Stimulated activated CD8-positive, alpha-beta memory T cell treated with anti-CD3 and anti-CD28 coated beads, Interleukin-7, amount 100 ng/mL, for 4 hours (primary cell): ENCODE data around the gene TMEM131.

Source experiments
- DNase-seq, 2 donors: peaks; one replicate each; pipeline ENCODE4 v3.0.0-alpha.2; 2020; ENCODE audit warnings: low read depth in 2 of 2

The TMEM131 gene

GRCh38 chr2:97812931-97813330 is 182.8 kb downstream of the TMEM131 start:
- no peak for DNase-seq

DNA sequence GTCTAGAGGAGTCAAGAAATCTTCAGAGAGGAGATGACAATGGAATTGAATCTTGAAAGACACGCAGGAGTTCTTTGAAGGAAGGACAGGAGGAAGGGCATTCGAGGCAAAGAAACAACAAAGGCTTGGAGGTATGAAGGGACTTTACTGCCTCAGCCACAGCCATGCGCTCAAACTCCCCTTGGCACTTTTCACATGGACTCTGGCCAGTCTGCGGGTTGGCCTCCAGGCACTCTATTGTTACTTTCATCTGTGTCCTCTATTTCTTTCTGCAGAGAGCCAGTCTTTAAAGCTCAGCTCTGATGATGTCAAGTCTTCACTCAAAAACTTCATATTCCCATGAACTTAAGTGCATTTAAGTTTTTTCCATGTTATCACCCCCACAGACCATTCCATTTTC is 186.9 kb downstream of the TMEM131 start:
- no peak for DNase-seq

DNA sequence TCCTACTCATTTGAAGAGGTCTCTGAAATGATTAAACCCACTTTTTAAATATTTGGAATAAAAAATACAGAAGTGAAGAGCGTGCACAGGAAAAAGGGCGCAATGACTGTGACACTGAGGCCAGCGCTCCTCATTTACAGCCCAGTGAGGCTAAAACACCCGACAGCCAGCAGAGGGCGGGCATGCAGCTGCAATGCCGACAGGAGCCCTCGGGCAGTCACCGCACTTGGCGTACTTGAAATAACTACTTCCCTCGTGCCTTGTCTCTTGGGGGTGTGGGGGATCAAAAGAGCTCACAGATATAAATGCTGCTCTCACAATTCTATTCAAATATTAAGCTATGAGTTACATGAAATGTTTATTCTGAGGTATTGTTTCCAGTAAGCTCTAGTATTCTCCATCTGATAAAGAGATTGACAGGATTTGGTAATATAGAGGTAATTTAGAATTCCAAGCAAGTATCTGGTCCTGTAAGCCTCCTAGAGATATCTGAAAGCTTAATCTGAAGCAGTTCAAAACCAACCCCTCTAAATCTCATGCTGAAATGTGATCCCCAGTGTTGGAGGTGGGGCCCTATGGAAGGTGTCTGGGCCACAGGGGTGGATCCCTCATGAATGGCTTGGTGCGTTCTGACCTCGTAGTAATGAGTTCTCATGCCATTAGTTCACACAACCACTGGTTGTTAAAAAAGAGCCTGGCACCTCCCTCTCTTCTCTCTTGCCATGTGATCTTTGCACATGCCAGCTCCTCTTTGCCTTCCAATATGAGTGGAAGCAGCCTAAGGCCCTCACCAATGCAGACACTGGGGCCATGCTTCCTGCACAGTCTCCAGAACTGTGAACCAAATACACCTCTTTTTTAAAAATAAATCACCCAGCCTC is 188.8 kb downstream of the TMEM131 start:
- DNase-seq, result peak; percentile 57 to 65

DNA sequence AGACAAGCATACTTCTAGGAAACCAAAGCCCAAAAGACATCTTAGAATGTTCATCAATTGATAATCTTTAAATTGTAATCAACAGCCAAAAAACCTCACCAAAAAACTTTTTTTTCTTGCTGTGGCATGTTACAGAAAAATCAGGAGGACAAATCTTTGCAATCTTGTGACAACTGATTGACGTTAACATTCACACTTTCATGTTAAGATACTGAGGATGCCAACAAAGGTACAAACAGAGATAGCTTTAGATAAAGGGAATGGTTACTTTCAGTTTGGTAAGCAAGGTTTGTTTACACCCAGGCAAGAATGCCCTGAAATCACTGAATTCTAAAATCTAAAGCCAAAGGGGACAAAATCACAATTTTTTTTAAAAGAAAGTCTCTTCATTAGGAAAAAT is 190.0 kb downstream of the TMEM131 start:
- no peak for DNase-seq

DNA sequence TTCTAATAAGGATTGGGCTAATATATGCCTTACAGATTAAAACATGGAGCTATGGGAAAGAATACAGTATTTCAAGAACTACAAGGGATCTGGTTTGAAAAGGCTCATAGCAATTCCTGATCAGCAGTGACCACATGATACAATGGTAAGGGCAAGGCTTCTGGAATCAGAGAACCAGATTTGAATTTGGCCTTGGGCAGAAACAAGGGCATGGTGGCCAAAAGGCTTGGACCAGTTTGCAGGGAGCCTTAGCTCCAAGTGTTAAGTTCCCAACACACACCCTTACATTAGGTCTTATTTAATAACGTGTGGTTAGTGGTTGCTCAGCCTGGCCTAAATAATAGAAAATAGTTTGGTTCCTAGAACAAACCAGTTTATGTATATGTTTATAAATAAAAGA is 194.7 kb downstream of the TMEM131 start:
- DNase-seq, result no peak

- no peak for DNase-seq
Measured at GRCh38 chr2:97798416-97798815, 197.3 kb downstream of the TMEM131 start.

DNA sequence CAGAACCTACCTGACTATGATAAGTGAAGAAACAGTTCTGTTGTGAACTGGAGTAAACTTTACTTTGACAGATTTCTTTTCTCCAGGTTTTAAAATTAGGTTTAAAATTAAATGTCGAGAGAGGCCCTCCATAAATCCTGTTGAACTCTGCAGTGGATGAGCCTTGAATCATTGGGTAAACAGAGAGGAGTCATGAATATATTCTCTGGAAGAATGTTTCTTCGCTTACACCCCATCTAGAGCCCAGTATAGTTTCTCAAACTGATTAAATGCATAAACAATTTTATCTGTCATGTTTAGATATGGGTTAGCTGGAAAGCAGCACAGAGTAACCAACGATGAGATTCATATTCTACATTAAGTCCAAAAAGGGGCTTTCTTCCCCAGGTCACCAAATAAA is 198.4 kb downstream of the TMEM131 start:
- DNase-seq, result no peak

DNA sequence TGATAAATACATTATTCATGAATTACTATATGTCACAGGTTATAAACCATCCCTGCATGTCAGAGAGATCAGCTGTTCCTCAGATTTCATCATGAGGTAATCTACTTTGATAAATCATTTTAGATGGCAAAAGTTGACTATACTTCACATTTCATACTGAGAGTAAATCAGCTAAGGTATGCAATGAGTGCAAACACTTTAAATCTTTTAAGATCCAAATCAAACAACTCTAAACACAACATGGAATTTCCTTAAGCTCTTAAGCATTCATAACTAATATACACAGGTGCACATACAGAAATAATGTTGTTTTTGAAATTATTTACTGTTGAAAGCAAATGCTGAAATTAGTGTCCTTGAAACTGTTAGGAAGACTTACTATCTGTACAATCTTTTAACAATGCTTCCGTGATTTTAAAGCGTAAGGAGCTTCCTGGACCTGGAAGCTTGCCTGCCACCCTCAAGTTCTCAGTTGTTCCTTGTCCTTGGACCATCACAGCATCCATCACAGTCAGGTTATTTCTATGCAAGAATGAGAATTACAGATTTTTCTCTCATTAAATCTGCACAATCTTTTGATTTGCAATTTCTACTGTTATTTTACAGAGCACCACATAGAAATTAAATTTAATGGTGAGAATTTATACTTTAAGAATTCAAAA is 199.2 kb downstream of the TMEM131 start:
- no peak for DNase-seq

GRCh38 chr2:97792416-97792815 is 203.3 kb downstream of the TMEM131 start:
- no peak for DNase-seq

DNA sequence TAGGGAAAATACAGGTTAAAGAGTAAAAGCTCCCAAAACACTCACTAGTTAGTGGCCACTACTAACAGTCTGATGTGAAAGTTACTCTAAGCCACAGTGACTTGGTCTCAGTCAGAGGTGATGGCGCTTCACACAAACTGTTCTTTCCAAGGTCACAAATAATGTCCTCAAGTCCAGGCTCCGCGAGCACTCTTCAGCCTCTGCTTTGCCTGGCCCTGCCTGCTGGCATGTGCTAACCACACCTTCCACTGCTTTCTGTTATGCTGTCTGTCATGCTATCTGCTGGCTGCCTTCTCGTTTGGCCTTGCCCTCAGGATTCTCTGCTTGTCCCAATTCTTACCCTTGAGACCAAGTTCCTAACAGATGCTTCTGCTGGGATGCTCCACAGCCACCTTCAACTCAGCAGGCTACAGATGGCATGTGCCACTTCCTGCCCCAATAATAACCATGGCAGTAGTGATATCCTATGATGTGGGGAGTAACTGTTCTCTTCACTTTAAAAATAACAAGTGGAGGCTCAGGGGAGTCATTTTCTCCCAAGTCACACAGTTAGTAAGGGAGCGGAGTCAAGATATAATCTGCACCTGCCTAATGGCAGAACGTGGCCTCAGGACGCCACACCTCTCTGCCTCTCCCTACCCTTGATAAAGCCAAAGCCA is 206.6 kb downstream of the TMEM131 start:
- DNase-seq, result no peak

DNA sequence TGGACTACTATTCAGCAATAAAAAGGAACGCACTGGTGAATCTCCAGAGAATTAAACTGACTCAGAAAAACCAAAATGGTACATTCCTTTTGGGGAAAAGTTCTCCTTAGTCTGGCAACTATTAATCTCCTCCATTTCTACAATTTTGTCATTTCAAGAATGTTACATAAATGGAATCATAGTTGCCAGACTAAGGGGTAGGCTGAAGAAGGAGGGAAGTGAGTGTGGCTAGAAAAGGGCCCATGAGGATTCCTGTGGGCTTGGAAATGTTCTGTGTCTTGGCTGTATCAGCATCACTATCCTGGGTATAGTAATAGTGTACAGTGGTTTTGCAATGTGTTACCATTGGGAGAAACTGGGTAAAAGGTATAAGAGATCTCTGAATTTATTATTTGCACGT is 209.9 kb downstream of the TMEM131 start:
- no peak for DNase-seq

DNA sequence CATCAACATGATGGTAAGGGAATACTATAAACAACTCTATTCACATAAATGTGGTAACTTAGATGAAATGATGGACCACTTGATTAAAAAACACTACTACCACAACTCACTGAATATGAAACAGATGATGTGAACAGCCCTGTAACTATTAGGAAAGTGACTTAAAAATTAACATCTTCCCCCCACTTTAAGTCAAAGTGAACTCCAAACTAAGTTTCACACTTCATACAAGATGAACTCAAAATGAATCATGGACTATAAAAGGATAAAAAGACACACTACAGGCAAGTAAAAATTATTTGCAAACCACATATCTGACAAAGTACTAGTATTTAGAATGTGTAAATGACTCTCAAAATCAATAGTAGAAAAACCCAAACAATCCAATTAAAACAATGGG is 210.8 kb downstream of the TMEM131 start:
- DNase-seq, result no peak

- DNase-seq, result no peak
Measured at GRCh38 chr2:97781981-97782380, 213.8 kb downstream of the TMEM131 start.

DNA sequence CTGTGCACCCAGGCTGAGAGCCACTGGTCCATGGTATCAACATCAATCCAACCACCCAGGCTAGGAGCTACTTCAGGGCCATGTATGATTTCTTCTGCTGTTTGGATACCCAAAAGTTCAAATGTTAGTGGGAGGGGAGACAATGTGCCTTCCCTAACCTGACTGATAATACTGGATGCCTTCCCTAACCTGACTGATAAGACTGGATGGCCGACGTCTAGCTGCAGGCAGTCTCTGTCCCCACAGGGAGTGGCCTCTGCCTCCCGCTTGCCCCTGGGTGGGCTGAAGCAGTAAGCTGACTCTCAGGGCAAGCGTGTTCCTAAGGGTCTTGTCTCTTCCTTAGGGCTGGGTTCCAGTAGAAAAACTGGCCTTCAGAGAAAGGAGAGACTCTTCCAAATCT is 216.6 kb downstream of the TMEM131 start:
- no peak for DNase-seq

DNA sequence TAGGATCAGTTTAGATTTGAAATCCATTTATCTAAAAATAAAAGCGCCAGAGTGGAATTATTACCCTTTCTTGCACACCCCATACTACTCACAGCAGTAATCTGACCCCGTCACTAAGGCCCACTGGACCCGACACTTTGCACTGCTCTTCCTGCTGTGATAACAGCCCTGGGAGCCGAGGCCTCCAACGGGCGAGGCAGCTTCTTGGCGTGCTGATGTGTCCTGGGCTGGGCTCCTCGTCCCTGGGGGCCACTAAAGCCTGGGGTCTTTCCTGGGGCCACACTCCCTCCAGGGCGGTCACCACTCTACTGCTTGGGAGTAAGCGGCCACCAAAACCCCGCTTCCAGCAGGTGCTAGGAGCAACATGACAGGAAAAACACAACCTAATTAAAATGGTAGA is 220.7 kb downstream of the TMEM131 start:
- no peak for DNase-seq

DNA sequence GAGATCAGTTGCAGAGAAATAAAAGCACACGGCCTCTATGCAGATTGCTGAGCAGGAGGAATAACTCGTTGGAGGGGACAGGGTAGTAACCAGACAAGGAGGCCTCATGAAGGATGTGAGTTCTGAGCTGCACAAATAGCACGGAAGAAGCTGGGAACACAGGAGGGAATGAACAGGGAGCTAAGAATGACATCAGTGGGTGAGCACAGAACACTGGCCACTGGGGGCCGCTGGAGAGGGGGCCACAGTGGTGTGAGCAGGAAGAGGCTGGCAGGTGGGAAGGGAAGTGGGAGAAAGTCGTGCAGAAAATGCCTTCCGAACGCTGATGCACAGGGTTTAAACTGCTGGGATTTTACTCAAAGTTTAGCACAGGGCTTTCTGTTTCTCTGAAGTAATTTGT is 221.3 kb downstream of the TMEM131 start:
- no peak for DNase-seq

DNA sequence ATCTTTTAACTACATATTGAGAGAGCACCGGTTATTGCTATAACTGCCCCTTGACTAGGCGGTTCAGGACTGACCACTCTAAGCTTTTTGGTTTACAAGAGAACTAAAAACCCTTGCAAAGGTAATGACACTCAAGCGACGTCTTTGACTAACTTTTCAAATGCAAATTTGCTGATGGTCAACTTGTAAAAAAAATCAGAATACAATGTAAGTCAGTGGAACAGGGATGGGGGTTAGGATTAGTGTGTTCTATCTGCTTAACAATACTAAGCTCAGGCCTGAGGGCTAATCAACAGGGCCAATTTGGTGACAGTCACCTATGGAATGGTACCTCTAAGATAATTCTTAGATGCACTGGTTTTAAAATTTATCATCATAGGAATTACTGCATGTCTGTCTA is 225.3 kb downstream of the TMEM131 start:
- no peak for DNase-seq

GRCh38 chr2:97769711-97770110 is 226.0 kb downstream of the TMEM131 start:
- DNase-seq, result no peak

DNA sequence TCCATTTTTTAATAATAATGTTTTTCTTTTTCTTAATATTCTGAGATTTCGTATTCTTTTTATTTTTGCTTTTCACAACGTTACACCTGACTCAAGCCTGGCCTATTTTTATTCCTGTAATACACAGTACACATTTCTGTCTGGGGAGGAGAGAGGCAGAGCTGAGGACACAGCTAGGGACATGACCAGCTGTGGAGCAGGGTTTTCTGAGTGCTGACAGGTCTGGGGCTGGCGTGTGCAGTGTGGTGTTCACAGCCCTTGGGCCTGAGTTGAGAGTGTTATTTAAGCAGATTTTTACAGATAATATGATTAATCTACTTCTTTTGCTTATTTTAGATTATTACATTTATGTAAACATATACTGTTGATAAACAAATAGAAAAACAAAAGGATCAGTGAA is 226.4 kb downstream of the TMEM131 start:
- no peak for DNase-seq

- DNase-seq, result no peak
Measured at GRCh38 chr2:97766567-97766966, 229.2 kb downstream of the TMEM131 start.

DNA sequence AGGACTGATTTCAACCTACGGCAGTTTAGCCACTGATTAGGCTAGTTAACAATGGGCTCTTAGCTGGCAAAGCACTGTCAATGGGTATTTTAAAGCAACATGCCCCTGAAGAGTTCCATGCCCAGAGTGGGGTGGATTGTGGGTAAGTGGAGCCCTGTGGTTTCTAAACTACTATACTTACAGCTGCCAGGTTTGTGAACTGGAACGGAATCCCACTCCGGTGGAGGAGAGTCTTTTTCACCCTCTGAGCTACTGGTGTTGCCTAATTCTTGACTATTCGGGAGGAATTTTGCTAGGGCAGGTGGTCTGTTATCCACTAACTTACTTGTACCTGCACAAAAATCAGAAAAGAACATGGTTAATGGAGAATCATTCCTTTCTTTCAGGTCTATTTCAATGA is 229.8 kb downstream of the TMEM131 start:
- no peak for DNase-seq

DNA sequence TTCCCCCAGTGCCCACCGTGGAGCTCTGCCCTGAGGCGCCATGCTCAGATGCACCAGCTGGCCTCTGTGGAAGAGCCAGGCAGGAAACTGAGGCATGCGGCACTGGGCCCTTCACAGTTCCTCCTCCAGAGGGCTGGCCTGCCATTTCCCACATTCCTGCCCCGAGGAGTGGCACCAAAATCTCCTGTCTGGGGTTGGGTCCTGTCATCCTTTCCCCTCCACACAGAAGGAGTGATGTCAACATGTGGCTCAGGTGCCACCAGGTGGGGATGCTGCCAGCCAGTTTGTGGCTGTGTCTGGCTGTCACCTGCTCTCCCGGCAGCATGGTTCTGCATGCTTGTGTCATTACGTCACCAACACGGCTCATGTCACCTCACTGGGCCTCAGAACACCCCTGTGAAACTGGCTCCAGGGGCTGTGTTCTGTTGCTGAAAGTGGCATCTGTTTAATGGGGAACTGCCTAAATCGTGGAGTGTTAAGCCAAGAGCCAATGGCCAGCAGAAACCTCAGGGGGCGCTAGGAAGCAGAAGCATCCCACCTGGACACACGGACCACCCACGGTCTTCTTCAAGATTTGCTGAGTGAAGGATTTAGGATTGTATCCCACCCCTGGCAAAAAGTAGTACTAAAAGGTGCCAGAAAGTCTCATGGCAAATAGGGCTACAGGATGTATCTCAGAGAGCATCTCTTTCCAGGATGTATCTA is 231.0 kb downstream of the TMEM131 start:
- no peak for DNase-seq
